ENCODE data around the gene TRPM2.
"Not testable (repeated sequence)": the region's sequence is repeated elsewhere in the genome, so short reads cannot be mapped to it uniquely, and the experiment has no call there.

Gene TRPM2

GRCh38 chr21:44397431-44398031 is 44.1 kb downstream of the TRPM2 start:
- DNase-seq (ENCODE audit: low read depth) = no peak

DNA sequence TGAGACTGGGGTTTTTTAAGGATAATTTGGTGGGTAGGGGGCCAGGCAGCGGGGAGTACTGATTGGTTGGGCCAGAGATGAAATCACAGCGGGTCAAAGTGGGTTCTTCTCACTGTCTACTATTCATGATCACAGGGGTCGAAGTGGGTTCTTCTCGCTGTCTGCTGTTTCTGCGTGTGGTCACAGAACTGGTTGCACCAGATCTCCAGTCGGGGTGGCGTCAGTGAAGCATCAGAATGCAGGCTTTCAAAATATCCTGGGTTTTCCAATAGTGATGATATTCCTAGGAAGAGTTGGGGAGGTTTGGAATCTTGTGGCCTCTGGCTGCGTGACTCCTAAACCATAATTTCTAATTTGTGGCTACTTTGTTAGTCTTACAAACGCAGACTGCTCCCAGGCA is 45.1 kb downstream of the TRPM2 start:
- no peak for DNase-seq (ENCODE audit: low read depth)

- DNase-seq (ENCODE audit: low read depth) = no peak
These were observed 45.9 kb downstream of the TRPM2 start for GRCh38 chr21:44399151-44399954.

GRCh38 chr21:44399955-44400790 is 46.8 kb downstream of the TRPM2 start:
- no peak for DNase-seq (ENCODE audit: low read depth)

DNA sequence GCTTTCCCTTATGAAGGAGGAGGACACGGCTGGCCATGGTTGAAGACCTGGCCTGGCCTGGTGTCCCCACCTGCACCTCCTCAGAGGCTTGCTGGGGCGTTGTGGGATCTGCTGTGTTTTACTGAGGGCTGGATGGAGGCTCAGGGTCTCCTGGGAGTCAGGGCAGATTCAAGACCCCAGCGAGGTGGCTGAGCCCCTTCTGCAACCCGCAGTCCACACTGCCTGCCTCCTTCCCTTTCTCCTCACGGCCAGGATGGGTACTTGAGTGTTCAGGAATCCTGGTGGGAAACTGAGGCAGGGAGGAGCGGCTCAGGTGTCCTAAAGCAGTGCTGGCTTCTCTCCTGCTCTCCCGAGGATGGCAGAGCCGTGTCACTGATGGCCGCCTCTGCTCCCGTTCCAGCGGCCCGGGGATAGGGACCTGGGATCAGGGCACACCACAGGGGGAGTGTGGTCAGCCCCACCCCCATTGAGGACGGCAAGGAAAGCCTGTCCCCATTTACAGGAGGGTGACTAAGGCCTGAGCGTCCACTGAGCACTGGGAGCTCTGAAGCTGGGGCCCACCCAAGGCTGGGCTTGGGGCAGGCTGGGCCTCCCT is 47.5 kb downstream of the TRPM2 start:
- no peak for DNase-seq (ENCODE audit: low read depth)

DNA sequence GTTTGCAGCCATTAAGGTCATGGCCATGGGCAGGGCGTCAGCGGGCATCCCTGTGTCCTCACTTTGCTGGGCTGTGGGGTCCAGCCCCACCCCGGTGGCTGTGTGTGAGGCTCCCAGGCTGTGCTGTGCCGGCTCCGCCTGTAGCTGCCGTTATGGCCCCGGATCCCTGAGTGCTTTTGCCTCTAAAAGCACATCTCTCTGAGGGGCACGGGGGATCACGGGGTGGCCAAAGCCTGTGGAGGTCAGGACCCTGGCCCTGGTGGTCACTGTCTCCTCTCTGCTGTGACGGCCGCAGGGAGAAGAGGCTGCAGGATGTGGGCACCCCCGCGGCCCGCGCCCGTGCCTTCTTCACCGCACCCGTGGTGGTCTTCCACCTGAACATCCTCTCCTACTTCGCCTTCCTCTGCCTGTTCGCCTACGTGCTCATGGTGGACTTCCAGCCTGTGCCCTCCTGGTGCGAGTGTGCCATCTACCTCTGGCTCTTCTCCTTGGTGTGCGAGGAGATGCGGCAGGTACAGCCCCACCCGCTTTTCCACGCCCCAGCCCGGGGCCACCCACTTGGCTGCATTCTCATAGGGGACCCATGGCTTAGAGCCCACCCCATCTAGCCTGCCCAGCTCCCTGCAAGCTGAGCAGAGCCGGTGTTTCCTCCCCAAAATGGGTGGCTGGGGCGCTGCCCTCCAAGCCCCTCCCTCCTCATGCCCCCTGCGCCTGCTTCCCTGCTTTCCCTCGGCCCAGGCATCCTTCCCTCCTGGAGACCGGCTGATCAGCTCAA is 48.2 kb downstream of the TRPM2 start:
- DNase-seq (ENCODE audit: low read depth) = no peak

DNA sequence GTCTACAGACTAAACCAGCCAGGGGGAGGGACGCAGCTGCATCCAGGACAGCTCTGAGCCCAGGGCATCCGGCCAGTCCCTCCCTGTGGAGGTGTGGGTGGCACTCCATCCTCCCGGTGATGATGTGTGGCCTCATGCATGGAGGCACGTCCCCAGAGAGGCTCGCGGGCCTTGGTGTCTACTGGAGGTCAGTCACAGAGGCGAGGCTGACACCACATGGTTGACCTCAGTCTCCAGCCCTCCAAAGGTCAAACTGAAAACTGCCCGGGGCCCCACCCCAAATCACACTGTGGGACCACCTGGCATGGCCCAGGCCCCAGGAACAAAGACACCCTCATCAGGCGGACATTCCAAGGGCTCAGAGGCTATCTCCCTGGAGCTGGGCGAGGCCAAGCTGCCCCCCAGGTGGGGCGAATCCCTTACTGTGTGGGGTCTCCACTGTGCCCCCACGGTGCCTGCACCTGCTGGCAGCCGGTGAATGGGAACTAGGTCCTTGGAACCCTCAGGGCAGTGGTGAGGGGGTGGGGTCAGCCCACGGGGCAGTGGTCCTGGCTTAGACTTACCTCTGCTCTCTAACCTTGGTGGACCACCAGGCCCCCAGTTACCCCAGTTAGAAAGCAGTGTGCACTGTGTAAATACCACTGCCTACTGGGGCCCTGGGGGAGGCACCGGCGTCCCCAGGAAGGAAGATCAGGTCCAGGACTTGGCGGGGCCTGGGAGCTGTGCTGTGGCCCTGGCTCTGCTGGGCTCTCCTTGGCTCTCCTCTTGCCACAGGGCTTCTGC is 49.1 kb downstream of the TRPM2 start:
- DNase-seq (ENCODE audit: low read depth) = no peak

DNA sequence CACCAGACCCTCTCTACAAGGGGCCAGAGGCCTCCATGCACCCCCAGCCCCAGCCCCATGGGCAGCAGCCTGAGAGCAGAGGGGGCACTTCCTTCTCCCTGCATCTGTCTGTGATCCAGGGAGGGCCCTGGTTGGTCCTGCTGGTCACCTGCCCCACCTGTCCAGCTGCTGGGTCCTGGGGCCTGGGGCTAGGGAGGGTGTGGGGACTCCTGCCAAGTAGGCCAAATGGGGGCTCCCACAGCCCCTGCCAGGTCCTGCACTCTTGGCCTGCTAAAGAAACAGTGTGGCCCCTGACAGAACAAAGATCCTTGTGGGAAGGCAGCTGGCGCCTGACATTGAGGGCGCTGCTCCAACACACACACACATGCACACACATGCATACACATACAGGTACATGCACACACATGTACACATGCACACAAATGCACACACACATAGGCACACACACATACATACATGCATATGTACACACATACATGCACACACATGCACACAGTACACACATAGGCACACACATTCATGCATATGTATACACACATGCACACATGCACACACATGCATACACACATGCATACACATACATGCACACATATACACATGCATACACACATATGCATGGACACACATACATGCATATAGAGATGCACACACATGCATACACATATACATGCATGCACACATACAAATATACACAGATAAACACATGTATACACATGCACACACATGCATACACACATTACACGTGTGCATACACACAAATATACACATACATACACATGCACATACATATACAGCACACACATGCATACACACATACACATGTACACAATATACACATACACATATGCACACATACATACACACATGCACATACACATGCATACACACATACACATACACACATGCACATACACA is 49.9 kb downstream of the TRPM2 start:
- DNase-seq (ENCODE audit: low read depth) = no peak

DNA sequence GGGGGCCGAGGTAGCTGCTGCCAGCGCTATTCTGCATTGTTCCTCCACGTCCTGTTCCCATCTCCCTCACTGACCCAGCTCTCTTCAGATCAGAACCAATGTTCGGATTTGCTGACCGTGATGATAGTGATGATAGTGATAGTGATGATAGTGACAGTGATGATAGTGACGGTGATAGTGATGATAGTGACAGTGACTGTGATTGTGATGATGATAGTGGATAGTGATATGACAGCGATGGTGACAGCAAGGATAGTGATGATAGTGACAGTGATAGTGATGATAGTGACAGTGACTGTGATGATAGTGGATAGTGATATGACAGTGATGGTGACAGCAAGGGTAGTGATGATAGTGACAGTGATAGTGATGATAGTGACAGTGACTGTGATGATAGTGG is 51.1 kb downstream of the TRPM2 start:
- DNase-seq (ENCODE audit: low read depth) = not testable (repeated sequence)

DNA sequence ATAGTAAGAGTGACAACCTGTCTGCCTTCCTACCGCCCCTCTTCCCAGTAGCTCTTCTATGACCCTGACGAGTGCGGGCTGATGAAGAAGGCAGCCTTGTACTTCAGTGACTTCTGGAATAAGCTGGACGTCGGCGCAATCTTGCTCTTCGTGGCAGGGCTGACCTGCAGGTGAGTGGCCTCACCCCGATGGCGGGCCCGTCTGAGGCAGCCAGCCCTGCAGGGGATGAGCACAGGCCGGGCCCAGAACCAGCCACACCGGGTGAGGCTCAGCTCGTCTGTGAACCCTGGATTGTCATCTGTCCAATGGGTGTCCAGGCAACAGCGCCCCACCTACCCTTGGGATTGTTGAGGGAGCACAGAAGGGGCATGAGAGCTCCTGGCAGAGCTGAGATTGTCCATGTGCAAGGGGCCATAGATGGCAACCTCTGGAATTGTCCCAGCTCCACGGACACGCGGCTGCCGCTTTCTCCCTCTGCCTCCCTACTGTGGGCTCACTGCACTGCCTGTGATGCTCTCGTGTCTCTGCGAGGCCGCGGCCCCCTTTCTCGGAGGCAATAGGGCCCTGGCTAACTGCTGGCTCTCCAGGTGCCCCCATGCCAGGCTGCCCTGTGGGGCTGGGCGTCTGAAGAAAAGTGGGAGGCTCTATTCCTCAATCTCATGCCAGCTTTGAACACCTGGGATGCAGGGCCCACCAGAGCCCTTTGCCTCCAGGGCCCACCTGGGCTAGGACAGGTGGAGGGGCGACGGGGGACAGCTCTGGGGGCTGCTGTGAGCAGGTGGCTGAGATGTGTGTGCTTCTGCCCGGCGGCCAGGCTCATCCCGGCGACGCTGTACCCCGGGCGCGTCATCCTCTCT is 51.9 kb downstream of the TRPM2 start:
- no peak for DNase-seq (ENCODE audit: low read depth)

GRCh38 chr21:44405948-44406872 is 52.8 kb downstream of the TRPM2 start:
- DNase-seq (ENCODE audit: low read depth) = no peak

DNA sequence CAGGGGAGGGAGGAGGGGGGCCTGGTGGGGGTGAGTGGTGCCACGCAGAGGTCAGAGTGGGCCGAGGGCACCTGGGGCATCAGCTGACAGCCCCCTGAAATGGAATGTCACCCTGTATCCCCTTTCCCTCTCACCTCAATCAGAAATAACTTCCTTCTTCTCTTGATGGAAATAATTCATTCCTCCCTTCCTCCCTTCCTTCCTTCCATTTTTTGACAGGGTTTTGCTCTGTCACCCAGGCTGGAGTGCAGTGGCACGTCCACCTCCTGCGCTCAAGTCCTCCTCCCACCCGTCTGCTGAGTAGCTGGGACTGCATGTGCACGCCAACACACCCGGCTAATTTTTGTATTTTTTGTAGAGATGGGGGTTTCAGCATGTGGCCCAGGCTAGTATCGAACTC is 53.5 kb downstream of the TRPM2 start:
- no peak for DNase-seq (ENCODE audit: low read depth)

GRCh38 chr21:44407493-44407892 is 54.1 kb downstream of the TRPM2 start:
- peak; percentile 13 for DNase-seq (ENCODE audit: low read depth)

- no peak for DNase-seq (ENCODE audit: low read depth)
These were observed 54.8 kb downstream of the TRPM2 start for GRCh38 chr21:44408226-44408625.

DNA sequence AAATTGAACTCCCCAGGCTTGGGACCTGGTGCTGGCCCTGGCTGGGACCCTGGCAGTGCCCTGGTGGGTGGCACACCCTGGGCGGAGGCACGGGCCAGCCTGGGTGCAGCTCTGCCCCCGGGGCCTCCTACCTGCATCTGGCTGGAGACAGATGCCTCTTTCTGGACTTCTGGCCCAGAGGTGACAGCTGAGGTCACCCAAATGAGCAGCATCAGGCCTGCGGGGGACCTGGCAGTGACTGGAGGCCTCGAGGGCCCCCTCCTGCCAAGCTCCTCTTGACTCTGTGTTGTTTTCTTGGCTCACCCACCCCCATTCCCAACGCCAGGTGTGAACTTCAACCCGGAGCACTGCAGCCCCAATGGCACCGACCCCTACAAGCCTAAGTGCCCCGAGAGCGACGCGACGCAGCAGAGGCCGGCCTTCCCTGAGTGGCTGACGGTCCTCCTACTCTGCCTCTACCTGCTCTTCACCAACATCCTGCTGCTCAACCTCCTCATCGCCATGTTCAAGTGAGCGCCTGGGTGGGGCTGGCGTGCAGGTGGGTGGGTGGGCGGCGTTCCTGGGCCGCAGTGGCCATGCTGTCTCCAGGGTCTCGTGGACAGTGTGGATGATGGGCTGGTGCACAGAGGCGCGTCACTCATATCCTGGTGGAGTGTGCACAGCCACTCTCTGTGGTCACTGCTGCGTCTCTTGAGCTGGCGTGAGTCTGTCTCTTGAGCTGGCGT is 60.3 kb downstream of the TRPM2 start:
- DNase-seq (ENCODE audit: low read depth) = no peak

- DNase-seq (ENCODE audit: low read depth) = no peak
These were observed 61.1 kb downstream of the TRPM2 start for GRCh38 chr21:44414291-44415072.

Data from activated T-cell treated with anti-CD3 and anti-CD28 coated beads for 48 hours (primary cell).